Epithelial cell of esophagus (primary cell): Measurements from ENCODE around the gene LOXL3.

ENCODE experiments used
- DNase-seq: peaks from one replicate; pipeline ENCODE4 v3.0.0; 2010; ENCODE audit warnings: low read depth
- H3K4me3 ChIP-seq: 2 replicates; pipeline ENCODE4 v1.5.1; 2011; ENCODE audit warnings: mild to moderate bottlenecking, low read length, control low read depth
- TF ChIP-seq, protein P1 (sequence below): IDR thresholded peaks from 2 replicates; pipeline ENCODE4 v1.5.1; 2011; ENCODE audit warnings: low read depth, mild to moderate bottlenecking, low read length, control low read depth, inconsistent platforms; ENCODE audit not compliant: insufficient read depth; ENCODE audit errors: missing control alignments

The LOXL3 gene

DNA sequence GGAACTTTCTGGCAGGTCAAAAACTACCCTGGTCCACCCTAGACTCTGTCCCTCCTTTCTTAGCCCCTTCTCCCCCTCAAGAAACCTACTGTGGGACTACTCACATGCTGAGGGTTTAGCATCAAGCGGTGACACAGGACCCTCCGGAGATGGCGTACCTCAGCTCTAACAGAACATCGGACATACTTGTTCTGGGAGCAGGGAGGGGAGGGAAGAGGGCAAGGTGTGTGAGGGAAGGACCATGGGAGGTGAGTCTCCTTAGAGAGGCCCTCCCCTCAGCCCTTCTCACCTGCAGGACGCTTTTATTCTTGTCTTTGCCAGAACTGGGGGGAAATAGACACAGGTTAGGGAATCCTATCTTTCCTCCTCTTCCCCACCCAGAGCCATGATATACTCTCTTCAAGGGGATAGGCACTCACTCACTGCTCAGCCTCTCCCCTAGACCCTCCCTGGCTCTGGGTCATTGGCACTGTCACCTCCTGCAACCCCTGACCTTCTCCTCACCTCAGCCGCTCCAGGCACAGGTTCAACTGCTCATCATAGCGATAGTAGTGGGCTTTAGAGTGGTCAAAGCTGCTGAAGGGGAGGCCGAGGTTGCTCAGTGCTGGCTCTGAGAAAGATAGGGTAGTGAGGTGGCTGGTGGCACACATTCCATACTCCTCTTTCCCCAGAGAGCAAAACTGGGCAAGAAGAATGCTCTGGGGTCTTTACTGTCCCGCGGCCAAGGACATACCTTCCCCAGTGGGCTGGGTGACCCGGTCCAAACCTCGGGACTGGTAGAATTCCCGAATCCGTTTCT is 48.1 kb downstream of the LOXL3 start:
- peak overlapping the region; percentile 18 for H3K4me3 ChIP-seq
- TF ChIP-seq, protein P1, sequence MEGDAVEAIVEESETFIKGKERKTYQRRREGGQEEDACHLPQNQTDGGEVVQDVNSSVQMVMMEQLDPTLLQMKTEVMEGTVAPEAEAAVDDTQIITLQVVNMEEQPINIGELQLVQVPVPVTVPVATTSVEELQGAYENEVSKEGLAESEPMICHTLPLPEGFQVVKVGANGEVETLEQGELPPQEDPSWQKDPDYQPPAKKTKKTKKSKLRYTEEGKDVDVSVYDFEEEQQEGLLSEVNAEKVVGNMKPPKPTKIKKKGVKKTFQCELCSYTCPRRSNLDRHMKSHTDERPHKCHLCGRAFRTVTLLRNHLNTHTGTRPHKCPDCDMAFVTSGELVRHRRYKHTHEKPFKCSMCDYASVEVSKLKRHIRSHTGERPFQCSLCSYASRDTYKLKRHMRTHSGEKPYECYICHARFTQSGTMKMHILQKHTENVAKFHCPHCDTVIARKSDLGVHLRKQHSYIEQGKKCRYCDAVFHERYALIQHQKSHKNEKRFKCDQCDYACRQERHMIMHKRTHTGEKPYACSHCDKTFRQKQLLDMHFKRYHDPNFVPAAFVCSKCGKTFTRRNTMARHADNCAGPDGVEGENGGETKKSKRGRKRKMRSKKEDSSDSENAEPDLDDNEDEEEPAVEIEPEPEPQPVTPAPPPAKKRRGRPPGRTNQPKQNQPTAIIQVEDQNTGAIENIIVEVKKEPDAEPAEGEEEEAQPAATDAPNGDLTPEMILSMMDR = no peak
- no peak for DNase-seq

DNA sequence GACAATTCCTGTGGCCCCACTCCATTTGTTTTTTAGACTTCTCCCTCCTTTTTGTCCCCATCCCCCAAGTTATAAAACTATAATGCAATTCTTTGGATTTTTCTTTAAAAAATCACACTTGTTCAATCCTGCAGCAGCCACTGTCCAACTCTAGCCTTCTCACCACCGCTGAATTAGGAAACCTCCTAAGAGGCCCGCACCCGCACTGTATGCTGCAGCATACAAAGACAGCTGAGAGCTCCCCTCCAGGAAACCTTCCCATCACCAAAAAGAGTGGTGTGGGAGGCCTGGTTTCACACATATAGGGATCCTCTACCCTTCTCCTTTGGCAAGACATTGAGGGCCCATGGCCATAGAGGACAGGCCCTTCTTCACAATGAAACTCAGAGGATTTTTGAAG is 49.2 kb downstream of the LOXL3 start:
- no peak overlapping the region for H3K4me3 ChIP-seq
- DNase-seq = no peak
- TF ChIP-seq, protein P1 = no peak

DNA sequence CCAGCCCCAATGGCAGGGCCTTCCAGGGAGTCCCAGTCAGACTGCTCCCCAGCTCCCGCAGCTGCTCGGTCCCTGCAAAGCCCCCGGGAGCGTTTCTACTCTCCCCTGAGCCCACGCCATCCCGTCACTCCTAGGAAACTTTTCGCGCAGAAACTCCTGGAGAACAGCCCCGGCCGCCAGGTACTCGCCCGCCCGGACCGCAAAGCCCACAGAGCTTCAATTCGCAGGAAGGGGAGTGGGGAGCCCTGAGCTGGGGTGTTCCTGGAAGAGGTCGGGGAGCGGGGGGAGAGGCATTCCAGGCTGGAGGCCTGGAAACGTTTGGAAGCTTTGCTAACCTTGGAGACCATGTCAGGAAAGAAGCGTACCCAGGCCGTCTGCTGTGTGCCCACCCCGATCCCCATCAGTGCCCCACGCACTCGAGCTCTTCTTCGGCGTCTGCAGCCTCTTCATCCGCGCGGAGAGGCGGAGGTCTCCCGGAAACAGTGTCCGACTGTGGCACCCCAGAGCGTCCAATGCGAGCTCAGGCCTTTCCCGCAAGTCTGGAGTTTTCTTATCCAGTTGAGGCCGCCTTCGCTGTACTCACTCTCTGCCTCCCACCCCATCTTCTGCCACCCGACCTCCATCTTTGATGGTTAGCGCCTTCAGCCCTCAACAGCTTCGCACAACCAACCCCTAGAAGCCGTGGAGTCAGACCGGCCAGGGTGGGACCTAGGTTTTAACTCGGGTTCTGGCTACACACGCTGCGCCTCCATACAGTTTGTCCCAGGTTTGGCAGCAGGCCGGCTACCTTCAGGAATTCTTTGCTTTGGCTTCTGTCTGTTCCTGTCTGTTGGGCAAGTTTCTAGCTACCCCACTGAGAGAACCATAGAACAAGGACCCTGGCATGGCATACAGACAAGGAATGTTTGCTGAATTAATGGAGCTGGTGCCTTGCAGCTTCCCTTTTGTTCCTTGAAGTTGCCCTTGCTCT is 50.0 kb downstream of the LOXL3 start:
- DNase-seq = no peak
- H3K4me3 ChIP-seq = peak overlapping the region; percentile 55
- TF ChIP-seq, protein P1 = no peak

DNA sequence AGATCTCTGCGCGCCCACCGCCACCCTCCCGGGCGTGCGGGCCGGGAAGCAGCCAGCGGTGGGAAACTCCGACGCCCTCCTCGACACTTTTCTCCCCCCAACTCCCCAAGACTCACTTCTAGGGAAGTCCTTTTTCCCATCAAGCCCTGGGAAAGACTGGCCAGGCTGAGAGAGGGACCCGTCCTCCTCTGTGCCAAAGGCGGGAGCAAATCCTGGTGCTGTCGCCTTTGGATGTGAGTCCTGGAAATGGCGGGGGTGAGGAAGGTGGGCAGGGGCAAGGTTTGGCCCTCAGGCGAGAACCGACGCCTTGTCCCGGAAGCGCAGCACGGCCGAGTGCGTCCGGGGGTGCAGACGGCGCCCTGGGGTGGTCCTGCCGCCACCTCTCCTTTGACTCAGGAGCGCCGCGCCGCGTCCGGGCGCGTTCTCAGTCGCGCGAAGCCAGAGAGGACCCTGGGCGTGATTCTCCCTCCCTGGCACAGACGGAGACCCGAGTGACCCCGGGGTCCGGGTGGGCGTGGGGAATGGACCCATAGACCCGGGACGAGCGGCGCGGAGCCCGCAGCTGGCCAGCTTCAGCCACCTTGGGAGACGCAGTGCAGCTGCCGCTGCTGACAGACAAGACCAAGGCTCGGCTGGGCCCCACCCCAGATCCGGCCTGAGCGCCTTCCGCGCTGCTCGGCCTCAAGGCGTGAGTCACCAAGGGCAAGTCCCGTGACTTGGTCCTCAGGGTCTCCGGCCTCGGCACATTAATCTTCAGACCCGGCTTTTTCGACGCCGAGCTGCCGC is 50.8 kb downstream of the LOXL3 start:
- TF ChIP-seq, protein P1 = peak; percentile 26
- DNase-seq = peak; percentile 77
- peak overlapping the region; percentile 55 for H3K4me3 ChIP-seq

DNA sequence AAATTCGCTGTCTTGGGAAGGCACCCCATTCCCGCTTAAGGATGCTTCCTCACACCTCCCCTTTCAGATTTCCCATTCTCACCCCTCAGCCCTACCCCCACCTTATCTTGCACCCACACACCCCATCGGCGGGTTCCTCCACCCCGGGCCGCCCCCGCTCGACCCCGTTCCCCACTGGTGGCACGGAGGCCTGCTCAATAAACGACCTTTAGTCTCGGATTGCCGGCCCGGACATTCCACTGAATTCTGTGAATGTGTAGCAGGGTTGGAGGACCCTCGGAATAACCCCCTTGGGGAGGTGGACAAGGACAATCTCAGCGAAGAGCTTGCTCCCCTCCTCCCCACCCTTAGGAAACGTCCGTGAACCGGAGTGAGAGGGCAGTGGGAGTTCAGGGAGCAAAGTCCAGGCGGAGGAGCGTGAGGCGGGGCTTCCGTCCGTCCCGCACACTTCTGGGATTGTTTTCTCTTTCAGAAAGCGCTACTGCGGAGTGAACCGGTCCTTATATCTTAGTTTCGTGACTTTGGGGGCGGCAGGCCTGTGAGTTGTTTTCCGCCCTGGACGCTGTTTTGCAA is 51.5 kb downstream of the LOXL3 start:
- TF ChIP-seq, protein P1 = no peak
- H3K4me3 ChIP-seq = peak overlapping the region; percentile 55

More for the DNA sequence above, 51.5 kb downstream of the LOXL3 start:
- DNase-seq = no peak
